GM13977 (cell line): ENCODE results near the gene SLC38A2.
A peak's percentile ranks its signal among the peaks of the same experiment; 100 is the strongest.

Experiments used
- DNase-seq: peaks from one replicate; pipeline ENCODE4 v3.0.0; 2012; ENCODE audit warnings: low spot score
- CTCF ChIP-seq: IDR thresholded peaks from 2 replicates; pipeline ENCODE4 v1.5.1; 2012; ENCODE audit warnings: mild to moderate bottlenecking, control low read depth; ENCODE audit not compliant: insufficient read depth; ENCODE audit errors: extremely low read depth, missing control alignments
- in situ Hi-C: fragments of 300-500 bp; cut with MboI; formaldehyde crosslinking; loops from one replicate; pipeline ENCODE4 v1.12.0; 2022; ENCODE audit warnings: low sequenced_read_pairs, low pct_unique_long_range_greater_than_20kb, mixed read lengths, inconsistent platforms; ENCODE audit not compliant: unreplicated experiment

SLC38A2 gene

GRCh38 chr12:46383654-46384450 is 11.3 kb upstream of the SLC38A2 start:
- DNase-seq: no peak
- TF ChIP-seq CTCF: no peak
- in situ Hi-C loops: no loop called here

DNA sequence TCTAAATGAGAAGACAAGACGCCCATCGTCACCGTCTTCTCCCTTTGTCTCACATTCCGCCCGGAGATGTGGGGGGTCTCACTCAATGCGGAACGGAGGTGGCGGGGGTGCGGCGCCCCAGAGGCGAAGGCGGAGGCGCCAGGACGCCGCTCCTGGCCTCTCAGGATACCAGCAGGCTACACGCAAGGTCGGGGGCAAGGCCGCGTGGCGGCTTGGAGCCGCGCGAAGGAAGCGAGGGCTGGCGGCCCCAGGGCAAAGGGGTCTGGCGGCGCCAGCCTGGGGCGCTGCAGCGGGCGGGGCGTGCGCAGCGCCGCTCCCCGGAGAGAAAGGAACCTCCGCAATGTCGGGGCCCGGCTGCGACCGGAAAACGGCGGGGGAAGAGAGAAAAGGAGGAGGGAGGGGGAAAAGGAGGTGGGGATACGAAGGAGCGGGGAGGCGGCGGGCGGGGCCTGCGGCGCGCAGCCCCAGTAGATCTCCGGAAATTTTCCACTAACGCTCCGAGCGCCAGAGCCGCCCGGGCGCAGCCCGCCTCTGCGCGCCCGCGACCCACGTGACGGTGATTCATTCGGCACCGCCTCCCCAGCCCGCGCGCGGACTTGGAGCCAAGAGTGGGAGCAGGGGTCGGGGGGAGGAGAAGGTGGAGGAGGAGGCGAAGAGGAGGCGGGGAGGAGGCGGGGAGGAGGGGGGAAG is 10.5 kb upstream of the SLC38A2 start:
- peak; percentile 19 for TF ChIP-seq CTCF
- in situ Hi-C loops: no loop called here
- DNase-seq: peak; percentile 88

DNA sequence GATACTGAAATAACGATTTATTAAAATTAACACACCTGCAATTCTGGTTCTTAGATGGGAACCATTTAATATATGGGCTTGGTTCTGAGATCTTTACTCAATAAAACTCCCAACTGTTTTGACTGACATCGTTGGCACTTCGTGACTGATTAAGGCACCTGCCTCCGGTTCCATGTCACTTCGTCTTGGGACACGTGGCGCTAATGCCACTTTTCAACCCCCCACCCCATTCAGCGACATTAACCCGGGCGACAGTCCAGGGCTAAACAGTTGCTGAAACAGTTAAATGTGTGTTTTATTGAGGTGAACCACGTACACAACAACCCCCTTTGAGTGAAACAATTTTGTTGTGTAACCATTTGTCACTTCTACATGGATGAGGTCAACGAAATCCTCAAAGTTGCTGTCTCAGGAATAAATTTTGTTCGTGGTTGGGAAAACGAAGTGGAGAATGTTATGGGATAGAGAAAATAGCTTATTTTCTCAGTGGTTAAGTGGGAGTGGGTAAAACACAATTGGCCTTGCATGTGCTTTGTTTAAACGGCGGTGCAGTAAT is 9.9 kb upstream of the SLC38A2 start:
- in situ Hi-C loops: no loop called here
- no peak for TF ChIP-seq CTCF
- no peak for DNase-seq

- in situ Hi-C loops: no loop called here
- TF ChIP-seq CTCF: no peak
- no peak for DNase-seq
Measured at GRCh38 chr12:46380881-46381280, 8.3 kb upstream of the SLC38A2 start.

DNA sequence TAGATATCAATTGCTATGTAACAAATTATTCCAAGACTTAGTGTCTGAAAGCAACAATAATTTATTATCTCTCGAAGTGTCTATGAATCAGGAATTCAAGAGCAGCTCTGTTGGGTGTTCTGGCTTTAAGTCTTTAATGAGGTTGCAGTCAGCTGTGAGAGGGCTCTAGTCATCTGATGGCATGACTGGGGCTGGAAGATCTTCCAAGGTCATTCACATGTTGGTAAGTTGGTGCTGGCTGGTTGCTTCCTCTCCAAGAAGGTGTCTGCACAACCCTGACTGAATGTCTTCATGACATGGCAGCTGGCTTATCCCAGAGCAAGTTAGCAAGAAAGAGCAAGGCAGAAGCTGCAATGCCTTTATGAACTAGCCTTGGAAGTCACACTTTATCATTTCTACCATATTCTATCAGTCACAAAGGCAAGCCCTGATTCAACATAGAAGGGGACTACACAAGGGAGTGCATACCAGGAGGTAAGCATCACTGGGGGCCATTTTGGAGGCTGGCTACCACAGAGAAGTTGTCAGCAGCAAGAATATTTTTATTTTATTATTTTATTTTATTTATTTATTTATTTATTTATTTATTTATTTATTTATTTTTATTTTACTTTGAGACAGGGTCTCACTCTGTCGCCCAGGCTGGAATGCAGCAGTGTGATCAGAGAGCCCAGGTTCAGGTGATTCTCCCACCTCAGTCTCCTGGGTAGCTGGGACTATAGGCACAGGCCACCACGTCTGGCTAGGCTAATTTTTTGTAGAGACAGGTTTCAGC is 7.6 kb upstream of the SLC38A2 start:
- in situ Hi-C loops: no loop called here
- TF ChIP-seq CTCF: no peak
- no peak for DNase-seq

DNA sequence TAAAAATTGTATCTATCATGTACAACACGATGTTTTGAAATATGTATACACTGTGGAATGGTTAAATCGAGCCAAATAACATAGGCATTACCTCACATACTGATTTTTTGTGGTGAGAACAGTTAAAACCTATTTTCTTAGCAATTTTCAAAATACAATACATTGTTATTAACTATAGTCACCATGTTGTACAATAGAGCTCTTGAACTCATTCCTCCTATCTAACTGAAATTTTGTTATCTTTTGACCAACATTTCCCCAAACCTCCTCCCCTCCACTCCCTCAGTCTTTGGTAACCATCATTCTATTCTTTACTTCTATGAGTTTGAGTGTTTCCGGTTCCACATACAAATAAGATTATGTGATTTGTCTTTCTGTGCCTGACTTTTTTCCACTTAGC is 6.8 kb upstream of the SLC38A2 start:
- in situ Hi-C loops: no loop called here
- no peak for DNase-seq
- TF ChIP-seq CTCF: no peak
